Inferior parietal cortex (tissue), 1 donor: ENCODE results near the gene PPP1R3D.
"Not testable (repeated sequence)": the region's sequence is repeated elsewhere in the genome, so short reads cannot be mapped to it uniquely, and the experiment has no call there.

Experiments used
- DNase-seq: peaks from one replicate; pipeline ENCODE4 v3.0.0-alpha.2; 2016; ENCODE audit errors: extremely low spot score

PPP1R3D gene, protein sequence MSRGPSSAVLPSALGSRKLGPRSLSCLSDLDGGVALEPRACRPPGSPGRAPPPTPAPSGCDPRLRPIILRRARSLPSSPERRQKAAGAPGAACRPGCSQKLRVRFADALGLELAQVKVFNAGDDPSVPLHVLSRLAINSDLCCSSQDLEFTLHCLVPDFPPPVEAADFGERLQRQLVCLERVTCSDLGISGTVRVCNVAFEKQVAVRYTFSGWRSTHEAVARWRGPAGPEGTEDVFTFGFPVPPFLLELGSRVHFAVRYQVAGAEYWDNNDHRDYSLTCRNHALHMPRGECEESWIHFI

DNA sequence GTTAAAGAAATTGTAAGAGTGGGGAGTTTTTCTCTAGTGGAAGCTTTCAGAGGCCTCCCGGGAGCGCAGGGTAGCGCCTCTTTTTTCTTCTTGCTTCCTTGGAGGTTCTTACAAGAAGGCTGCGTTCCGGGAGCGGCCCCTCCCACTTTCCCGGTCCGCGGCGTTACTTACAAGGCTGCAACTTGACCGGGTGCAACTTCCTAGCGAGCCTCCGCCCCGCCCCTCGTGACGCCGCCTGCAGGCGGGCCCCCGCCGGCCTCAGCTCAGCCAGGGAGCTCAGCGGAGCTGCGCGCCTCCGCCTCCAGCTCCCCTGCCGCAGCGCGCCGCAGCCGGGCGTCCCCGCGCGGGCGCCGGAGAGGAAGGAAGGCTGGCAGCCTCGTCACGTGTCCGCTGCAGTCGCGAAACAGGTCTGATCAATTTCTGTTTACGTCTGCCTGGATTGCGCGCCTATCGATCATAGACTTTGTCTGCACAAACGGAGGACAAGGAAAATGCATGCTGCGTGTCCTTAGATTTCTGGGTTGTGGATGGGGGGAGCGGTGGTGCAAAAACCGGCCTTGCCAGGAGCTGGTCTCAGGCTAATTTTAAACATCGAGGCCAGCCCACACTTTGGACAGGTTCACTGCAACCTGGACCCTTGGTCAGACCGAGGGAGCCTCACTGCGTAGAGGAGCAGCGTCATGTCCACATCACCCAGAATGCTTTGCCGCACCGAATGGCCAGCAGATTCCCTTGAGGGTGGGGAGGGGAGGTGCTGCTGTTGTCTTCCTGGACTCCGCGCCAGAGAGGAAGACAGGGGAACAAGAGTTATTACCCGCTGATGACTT, at the start of gene PPP1R3D, which contains the start of gene FAM217B:
TSS of gene PPP1R3D (minus strand) at position 177 of the 827 bp plus-strand sequence. CDS start 374 bp downstream, outside the sequence.
TSS of gene FAM217B (plus strand) at position 261 of the 827 bp plus-strand sequence. CDS start 3,555 bp downstream, outside the sequence.
- peak; percentile 84 for DNase-seq

DNA sequence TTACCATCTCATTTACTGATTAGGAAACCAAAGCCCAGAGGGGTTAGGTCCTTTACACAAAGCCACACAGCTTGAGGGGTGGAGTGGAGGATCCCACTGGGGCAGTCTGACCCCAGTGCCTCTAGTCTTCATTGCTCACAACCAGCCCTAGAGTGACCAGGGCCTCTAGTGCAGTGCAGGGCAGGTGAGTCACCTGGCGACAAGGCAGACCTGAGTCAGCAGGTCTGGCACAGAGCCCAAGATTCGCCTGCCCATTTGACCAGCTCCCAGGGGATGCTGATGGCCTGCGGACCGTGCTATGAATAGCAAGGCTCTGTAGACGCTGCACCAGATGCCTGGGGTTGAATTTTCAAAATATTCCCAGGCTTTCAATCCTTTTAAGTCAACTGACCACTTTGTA, 48.0 kb upstream of the PPP1R3D start:
- no peak for DNase-seq

DNA sequence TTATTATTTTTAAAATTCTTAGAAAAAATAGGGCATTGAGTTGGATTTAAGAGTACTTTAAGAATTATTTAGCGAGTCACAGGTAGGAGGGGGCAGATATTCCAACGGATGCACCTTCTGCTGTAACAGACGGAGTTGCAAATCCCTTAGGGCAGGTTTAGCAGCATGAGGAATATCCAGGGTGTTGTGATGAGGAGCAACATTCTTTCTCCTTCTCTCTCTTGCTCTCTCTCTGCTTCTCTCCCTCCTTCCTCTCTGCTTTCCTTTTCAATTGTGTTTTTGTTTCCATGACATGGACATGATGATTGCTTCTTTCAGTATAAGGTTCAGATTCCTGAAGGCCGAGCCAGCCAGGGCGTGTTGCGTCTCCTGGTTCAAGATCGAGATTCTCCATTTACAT, 47.0 kb upstream of the PPP1R3D start:
- DNase-seq = no peak

DNA sequence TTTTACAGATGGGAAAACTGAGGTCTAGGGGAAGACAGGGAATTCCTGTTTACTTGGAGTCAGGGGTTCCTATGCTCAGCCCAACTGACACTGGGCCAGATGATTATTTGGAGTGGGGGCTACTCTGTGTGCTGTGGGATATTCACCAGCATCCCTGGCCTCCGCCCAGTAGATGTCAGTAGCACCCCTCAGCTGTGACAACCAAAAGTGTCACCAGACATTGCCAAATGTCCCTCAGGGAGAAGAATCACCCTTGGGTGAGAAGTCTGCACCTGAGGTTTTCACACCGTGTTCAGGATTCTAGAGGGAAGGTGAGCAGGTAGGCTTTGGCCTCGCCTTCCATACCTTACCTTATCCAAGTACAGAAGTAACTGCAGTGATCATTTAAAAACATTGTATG, 45.8 kb upstream of the PPP1R3D start:
- DNase-seq = no peak

DNA sequence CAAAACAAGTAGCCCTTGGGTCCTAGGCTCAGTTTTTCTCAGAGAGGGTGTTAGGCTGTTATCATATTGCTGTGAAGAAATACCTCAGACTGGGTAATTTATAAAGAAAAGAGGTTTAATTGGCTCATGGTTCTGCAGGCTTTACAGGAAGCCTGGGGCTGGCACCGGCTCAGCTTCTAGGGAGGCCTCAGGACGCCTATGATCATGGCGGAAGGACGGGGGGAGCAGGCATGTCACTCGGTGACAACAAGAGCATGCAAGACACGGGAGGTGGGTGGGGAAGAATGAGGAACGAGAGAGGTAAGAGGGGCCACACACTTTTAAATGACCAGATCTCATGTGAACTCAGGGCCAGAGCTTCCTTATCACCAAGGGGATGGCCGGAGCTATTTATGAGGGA, 45.1 kb upstream of the PPP1R3D start:
- DNase-seq = no peak

DNA sequence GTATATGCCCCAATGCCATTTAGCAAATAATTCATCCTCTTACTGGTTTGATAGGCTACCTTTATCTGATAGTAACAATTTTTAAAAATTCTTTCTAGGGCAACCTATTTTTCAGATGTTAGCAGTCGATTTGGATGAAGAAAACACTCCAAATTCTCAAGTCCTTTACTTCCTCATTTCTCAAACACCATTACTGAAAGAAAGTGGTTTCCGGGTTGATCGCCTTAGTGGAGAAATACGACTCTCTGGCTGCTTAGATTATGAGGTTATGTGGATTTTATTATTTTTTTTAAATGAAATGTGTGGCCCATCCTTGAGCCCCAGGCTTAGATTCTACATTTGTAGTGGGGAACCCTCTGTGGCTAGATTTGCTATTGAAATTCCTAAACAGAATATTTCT, 44.4 kb upstream of the PPP1R3D start:
- DNase-seq = no peak

DNA sequence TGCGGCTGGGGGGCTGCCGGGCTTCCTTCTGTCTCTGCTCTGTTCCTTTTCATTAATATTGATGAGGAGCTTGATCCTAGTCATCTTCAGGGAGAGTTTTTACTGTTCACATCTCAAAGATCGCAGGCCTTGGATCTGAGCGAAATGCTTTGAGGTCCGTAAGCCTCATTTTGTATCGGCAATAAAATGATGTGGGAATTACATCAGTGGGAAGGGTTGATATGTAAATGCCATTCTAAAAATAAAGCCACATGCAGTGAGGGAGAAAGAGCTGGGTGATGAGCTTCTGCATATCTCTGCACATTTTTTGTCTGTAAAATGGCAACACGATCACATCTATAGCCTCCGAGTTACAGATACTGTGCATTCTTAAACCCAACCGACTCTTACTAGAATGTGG, 43.0 kb upstream of the PPP1R3D start:
- no peak for DNase-seq

DNA sequence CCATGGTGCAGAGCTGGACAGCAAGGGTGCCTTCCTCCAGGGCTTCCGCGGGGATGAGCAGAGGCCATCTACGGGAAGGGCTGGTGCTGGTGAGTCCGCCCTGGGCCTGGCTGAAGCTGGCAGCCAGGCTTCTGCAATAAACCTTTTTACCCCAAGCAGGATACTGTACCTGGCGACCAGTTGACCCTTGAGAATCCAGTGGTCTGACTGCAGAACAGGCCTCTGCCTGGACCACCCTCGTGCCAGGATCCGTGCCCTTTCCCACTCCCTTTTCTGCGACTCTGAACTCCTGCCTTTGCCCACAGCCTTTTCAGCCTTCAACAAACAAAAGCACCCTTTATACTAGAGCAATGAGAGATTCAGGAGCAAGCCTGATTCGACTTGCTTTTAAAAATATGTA, 37.0 kb upstream of the PPP1R3D start:
- peak; percentile 39 for DNase-seq

DNA sequence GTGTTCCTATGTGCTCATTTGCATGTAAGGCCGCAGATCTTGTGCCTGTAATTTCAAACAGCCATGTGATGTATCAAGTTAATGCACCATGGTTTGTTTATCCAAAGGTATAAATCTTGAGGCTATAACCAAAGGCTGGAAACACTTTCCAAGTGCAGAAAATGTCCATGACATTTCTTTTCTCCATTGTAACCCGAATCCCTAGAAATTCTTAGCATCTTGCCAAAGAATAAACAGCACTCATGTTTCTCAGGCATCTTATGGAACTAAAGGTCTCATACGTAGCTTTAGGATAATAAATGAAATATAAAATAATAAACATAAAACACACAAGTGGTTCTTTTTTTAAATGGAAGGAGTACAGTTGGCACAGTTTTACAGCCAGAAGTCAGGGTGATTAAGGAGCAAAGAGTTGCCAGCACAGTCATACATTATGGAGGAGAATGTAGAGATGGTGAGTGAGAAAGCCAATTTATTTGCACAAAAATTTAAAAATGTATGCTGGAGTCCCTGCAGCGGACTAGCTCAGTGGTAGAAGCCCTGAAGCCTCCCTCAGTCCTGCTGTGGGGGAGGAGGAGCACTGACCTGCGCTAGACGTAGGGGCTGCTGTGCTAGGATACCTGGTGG, 36.2 kb upstream of the PPP1R3D start:
- no peak for DNase-seq

DNA sequence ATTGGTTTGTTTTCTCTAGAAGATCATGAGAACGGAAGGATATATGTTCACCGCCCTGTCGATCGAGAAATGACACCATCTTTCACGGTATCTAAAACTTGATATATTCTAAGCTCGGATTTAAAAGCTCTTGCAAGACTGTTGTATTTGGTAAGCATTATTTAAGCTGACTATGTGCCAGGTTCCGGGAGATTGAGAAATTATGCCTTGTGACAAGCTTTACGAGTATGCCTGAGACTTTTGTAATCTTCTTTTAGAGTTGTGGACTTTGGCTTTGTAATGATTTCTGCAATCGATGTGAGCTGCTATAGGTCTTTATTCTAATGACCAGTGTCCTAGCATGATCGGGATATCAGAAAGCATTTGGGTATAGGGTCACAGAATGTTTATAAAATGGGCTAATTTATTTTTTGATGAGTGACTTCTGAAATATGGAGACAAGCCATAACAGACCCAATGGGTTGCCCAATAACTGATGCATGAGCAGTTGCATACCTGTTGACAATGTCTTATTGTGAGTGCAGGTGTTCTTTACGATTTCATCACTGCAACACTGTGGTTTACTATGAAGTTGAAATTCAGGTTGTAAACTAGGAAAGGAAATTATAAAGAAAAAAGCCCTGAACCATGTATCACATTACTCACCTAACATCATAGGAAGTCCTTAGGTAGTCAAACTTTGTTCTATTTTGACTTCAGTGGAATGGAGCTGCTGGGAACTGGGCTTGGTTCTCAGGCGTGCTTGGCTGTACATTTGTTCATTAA, 32.1 kb upstream of the PPP1R3D start:
- DNase-seq = no peak

DNA sequence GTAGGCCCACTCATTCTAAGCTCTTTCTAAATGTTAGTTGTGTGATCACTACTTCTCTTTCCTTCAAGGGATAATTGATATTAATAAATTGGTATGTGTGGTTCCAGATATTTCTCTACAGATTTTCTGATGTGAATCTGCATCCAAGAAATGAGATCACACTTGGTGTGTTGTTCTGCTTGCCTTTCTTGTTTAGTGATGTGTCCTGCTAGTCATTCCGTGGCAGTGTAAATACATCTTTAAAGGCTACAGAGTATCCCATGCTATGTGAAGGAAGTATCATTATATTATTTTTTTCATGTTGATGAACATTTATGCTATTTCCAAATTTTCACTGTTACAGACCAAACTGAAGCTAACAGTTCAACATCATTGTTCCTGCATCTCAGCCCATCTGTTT, 31.3 kb upstream of the PPP1R3D start:
- no peak for DNase-seq

DNA sequence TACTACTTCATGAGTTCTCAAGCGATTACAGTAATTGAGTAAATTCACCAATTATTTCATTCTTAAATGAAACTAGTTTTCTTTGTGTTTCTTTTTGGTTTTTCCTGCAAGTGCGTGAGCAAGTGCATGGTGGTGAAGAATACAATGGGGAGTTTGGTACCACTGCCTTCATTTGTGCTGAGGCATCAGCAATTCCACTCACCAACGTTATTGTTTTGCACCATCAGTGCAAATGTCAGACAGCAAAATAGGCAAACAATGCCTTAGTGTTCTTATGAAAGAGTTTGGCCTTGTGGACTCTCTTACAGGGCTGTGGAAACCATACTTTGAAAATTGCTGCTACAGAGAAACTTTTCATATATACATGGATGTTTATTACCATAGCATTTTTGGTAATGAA, 26.3 kb upstream of the PPP1R3D start:
- peak; percentile 68 for DNase-seq

DNA sequence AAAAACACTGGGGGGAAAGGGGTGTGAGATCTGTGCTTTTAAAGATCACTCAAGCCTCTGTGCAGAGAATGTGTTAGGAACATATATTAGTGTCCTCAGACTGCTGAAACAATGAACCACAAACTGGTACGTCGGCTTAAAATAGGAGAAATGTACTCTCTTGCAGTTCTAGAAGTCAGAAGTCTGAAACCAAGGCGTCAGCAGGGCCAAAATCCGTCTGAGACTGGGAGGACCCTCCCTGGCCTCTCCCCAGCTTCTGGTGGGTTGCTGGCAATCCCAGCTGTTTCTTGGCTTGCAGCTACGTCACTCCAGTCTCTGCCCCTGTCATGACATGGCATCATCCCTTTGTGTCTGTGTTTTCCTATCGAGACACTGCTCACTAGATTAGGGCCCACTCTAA, 22.1 kb upstream of the PPP1R3D start:
- DNase-seq = no peak

DNA sequence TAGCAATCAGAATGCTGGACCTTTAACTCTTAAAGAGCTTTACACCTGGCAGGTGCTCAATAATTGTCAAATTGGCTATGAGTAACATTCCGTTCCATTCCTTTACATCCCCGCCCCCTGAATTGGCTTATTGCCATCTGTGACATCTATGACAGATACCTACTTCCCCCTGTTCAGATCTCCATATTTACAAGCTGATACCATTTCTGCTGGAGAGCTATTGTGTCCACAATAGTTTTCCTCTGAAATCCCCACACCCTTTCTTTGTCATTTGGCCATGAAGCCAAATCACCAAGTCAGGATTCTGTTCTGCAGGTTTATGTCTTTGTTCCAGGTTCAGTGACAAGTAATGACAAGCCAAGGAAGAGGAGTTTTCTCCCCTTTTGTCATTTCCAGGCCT, 21.3 kb upstream of the PPP1R3D start:
- DNase-seq = no peak

DNA sequence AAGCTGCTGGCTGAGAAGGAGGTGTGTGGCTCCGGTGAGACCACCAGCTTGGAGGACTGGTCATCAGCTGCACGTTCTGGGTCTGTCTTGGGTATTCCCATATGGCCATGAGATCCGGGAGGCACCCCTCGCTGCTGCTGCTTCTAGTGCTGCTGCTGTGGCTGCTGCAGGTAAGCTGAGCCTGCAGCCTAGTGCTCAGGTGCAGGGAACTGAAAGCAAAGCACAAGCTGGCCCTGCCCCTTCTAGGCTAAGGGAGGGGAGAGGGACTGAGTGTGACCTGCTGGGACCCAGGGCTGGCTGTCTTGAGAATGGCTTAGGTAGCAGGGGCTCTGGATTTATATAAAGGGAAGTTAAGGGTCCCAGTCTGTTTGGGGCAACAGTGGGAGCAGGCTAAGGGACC, 18.5 kb upstream of the PPP1R3D start:
- DNase-seq = no peak

DNA sequence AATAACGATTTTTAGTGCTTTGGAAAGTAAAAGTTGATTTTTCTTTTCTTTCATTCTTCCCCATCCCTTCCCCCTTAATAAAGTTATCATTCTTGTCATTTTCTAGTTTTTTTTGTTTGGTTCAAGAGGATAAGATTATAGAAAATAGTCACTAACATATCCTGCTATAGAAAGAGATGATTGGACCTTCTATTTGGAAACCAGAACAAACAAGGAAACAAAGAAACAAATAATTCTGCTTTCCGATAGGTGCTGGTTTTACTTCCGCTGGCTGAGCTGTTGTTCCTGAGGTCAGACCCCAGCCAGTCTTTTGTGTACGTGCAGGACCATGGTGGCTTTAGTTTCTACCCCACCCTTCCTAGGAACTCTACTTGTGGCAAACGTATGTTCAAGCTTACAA, 18.0 kb upstream of the PPP1R3D start, which contains the start of gene CDH26:
TSS of gene CDH26 (plus strand) at position 301 of the 400 bp plus-strand sequence. CDS start 304 bp downstream, outside the sequence.
- no peak for DNase-seq

DNA sequence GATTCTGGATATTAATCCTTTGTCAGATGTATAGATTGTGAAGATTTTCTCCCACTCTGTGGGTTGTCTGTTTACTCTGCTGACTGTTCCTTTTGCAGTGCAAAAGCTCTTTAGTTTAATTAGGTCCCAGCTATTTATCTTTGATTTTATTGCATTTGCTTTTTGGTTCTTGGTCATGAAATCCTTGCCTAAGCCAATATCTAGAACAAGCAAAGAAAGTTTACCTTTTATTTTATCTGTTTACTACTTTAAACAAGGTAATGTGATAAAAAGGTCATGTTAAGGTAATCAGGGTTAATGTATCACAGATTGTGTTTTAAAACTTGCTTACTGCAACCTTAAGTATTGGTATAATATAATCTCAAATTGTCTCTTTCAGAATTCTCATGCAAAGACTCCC, 17.5 kb upstream of the PPP1R3D start:
- not testable (repeated sequence) for DNase-seq

DNA sequence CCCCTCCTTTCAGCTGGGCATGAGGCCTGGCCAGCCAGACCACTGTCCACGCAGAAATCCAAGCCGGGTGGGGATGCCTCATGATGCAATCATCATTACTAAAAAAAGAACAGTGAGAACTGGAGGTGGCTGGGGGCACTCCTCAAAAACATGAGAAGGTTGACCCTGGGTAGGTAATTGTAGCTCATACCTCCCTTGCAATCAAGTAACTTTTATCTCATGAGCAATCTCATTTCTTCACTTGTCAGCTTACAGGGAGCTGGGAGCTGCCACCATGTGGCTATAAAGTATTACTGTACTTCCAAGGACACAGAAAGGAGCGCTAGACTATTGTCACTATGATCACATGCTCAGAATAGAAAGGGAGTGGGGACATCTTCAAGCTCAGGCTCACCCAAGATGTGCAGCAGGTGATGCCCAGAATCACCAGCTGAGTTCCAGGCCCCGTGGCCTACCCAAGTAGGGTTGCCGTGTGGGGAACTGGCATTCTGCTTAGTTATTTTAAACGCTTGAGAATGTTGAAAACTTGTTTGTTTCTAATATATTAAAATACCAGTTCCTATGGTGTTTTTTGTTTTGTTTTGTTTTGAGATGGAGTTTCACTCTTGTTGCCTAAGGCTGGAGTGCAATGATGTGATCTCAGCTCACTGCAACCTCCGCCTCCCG, 15.2 kb upstream of the PPP1R3D start:
- no peak for DNase-seq

DNA sequence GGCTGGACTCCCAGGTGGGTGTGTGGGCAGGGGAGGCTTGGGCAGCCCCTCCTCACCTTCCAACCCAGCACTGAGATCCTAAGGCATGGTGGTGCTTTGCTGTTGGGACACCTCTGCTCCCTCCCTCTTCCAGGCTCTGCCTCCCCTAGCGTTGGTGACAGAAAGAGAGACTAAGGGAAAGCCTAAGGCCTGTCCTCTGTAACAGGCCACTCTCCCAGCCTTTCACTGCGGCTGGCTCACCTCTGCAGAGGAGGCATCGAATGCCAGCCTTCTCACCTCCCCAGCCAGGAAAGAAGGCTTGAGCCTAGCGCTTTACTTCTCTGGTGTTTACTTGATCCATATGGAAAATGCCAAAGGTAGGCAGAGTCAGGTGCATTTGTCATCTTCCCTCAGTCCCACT, 14.6 kb upstream of the PPP1R3D start:
- DNase-seq = no peak

DNA sequence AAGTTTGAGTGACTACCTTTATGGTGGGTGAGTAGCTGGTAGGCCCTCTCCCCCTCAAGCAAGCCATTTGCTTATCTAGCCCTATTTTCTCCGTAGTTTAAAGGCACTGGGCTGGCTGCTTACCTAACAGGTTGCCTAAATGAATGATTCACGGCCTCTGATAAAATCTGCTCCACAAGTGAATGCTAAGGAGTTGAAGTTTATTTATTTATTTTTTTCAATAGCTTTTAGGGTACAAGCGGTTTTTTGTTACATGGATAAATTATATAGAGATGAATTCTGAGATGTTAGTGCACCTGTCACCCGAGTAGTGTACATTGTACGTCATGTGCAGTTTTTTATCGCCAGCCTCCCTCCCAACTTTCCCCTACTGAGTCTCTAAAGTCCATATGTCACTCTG, 9.8 kb upstream of the PPP1R3D start:
- no peak for DNase-seq
